ENCODE measurements around the gene ARRB1. TPM values are rescaled to one million over a fixed set of nuclear protein-coding genes. Genes with fewer than 3 reads are reported as not detected.
A peak's percentile ranks its signal among the peaks of the same experiment; 100 is the strongest.

Gene ARRB1
- total RNA-seq, 4 donors from 2014 or later, result 34.7 to 75.0 (median 58.1) TPM

DNA sequence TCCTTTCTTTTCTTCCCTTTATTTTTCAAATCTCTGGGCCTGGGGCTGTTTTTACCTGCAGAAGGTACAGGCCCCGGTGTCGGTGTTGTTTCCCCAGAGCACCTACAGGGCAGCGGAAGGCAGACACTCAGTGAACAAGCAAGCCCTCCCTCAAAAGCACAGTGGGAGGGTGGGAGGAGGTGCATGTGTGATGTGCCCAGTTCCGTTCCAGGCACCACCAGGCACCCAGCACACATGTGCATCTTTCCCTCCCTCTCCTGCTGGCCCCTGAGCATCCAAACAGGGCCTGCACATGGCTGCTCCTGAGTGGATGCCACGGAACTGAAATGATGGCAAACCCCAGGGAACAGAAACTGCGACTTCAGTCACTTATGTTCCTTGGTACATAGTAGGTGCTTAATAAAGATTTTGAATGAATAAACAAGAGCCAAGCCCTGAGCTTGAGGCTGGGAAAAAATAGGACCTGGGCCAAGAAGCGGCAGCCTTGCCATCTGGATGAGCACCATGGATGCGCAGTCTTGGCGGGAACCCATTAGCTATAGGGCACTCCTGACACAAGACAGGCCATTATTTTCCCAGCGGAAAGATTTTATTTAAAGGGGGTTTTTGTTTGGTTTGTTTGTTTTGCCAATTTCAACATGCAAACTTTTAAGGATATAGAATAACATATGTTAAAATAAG is 47.8 kb downstream of the ARRB1 start:
- peak; percentile 71 for ATAC-seq (ENCODE audit: low FRiP score)
- TF ChIP-seq CTCF (IDR thresholded peaks at IDR 0.05), result no peak

GRCh38 chr11:75302371-75302770 is 49.1 kb downstream of the ARRB1 start:
- DNase-seq (ENCODE audit: low spot score) (no peak), ATAC-seq (ENCODE audit: low FRiP score) (peak; percentile 58)
- TF ChIP-seq CTCF (IDR thresholded peaks at IDR 0.05), result no peak

More for the DNA sequence above, 47.8 kb downstream of the ARRB1 start:
- DNase-seq (ENCODE audit: low spot score), result no peak

- no peak for TF ChIP-seq CTCF (IDR thresholded peaks at IDR 0.05)
- DNase-seq (ENCODE audit: low spot score) (no peak), ATAC-seq (ENCODE audit: low FRiP score) (no peak)
Observed at GRCh38 chr11:75301601-75302345, 49.7 kb downstream of the ARRB1 start.

- TF ChIP-seq CTCF (IDR thresholded peaks at IDR 0.05), result no peak
- DNase-seq (ENCODE audit: low spot score), result no peak
- no peak for ATAC-seq (ENCODE audit: low FRiP score)
Observed at GRCh38 chr11:75301131-75301530, 50.3 kb downstream of the ARRB1 start.

GRCh38 chr11:75298976-75299260 is 52.5 kb downstream of the ARRB1 start:
- no peak for TF ChIP-seq CTCF (IDR thresholded peaks at IDR 0.05)
- ATAC-seq (ENCODE audit: low FRiP score), result no peak
- no peak for DNase-seq (ENCODE audit: low spot score)

DNA sequence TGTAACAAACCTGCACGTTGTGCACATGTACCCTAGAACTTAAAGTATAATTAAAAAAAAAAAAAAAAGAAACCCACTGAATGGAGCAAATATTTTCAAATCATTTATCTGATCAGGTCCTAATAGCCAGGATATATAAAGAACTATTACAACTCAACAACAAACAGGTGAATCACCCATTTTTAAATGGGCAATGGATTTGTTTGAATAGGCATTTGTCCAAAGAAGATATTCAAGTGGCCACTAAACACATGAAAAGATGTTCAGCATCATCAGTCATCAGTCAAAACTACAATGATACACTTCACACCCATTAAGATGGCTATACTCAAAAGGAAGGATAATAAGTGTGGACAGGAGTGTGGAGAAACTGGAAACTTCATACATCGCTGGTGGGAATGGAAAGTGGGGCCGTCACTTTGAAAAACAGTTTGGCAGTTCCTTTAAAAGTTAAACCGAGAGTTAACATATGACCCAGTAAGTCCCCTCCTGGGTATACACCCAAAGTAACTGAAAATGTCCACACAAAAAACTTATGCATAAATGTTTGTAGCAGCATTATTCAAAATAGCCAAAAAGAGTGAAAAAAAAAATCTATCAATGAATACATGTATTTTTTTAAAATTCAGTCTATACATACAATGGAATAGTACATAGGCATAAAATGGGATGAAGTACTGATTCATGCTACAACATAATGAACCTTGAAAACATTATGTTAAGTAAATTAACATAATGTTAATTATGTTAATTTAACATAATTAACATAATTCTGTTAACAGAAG is 53.1 kb downstream of the ARRB1 start:
- ATAC-seq (ENCODE audit: low FRiP score) (no peak), DNase-seq (ENCODE audit: low spot score) (no peak)
- no peak for TF ChIP-seq CTCF (IDR thresholded peaks at IDR 0.05)

Measured in omental fat pad (tissue), 4 donors.